ENCODE measurements around the gene FAM151A.

Gene FAM151A

GRCh38 chr1:54603241-54603640 is 20.1 kb downstream of the FAM151A start:
- DNase-seq, result no peak

DNA sequence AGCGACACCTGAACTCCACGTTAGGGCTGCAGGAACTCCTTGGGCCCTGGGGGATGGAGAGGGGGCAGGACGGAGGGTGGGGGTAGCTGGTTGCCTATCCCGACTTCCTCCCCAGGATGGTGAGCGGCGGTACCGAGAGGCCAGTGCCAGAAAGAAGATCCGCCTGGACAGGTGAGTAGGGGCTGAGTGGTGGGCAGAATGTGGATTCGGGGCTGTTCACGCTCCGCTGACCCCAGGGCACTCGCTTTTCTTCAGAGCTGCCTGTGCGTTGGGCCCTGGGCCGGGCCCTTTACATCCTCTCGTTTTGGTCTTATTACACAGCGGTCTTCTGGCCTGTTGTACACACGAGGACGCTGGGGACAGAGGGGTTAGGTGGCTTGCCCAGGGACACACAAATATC is 20.8 kb downstream of the FAM151A start:
- DNase-seq, result no peak

DNA sequence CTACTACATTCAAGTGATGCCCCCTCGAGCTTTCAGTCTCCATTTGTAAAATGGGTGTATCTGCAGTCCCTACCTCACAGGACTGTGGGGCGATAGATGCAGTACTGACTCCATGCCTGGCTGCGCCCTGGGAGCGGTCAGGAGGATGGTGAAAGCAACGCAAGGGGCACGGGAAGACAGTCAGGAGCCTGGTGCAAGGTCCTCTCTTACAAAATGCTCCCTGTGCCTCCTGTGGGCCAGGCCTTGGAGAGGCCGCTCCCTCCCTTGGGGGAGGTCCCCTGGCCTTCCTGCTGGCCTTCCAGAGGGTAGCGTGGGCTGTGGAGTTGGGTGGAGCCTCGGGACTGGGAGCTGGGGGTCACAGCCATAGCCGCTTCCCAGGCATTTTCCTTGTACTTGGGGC is 21.6 kb downstream of the FAM151A start:
- DNase-seq, result no peak

- DNase-seq, result no peak
Measured at GRCh38 chr1:54600947-54601721, 22.2 kb downstream of the FAM151A start.

DNA sequence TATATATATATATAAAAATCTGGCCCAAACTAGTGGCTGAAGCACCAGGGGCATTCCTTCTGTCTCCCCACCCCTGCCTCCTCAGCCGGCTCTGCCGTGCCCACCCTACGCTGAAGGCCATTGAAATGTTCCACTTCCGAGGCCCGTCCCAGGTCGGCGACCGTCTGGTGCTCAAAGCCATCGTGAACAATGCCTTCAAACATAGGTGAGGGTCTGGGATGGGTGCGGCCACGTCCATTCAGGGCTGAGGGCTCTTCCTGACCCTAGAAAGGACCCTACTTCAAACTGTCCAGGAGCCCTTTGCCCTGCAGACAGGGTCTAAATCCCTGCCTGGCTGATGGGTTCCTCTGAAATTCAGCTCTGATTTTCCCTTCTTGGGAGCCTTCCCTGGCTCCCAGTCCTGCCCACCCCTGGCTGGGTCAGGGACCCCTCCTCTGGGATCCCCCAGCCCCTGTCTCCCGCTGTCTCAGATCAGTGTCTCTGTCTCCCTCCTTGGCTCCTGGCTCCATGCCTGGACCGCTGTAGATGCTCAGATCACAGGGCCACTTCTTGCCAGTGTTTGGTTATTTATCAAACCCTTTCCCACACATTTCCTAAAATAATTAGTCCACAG is 24.0 kb downstream of the FAM151A start:
- DNase-seq, result no peak

- no peak for DNase-seq
Measured at GRCh38 chr1:54597455-54598030, 25.8 kb downstream of the FAM151A start.

- no peak for DNase-seq
Measured at GRCh38 chr1:54596756-54597155, 26.6 kb downstream of the FAM151A start.

DNA sequence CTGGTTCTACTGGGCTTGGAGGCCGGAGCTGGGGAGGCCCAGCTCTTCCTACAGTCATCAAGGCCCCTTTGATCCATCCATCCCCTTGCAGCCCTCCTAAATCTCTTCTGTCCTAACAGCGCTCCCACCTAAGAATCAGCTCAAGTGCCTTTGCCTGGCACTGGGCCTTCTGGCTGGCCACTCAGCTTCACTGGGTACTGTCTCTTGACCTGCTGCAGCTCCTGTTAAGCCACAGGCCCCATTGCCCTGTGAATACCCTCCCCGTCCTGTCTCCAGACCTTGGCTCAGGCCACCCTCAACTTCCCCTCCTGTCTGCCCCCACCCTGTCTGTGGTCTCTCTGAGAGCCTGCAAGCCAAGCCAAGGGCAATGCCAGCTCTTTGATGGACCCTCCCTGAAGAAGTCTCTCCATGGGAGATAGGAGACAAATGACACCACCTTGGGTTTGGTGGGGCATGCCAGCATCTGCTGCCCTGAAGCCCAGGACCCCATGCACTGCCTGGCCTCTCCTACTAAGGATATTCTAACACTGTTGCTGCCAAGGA is 27.3 kb downstream of the FAM151A start:
- no peak for DNase-seq

- DNase-seq, result no peak
Measured at GRCh38 chr1:54594463-54594862, 28.9 kb downstream of the FAM151A start.

DNA sequence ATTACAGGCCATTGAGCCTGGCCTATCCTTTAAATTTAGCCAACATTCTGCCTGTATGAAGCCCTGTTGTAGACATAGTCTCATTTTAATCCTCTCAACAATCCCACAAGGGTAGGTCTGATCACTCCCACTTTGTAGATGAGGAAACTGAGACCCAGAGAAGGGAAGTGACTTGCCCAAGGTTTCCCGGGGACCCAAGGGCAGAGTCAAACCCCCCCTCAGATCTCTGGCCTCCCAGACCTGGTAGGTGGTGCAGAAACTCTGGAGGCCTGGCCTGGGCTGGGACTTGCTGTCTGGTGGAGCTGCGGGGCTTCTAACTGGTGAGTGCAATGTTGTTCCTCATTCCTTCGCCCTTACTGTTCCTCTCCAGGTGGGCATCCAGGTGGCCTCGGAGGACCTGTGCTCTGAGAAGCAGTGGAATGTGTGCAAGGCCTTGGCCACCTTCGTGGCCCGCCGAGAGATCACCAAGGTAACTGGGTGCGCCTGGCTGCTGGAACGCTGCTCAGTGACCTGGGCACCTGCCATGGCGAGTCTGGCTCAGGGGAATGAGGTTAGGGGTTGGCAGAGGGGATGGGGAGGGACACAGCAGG is 29.7 kb downstream of the FAM151A start:
- no peak for DNase-seq

DNA sequence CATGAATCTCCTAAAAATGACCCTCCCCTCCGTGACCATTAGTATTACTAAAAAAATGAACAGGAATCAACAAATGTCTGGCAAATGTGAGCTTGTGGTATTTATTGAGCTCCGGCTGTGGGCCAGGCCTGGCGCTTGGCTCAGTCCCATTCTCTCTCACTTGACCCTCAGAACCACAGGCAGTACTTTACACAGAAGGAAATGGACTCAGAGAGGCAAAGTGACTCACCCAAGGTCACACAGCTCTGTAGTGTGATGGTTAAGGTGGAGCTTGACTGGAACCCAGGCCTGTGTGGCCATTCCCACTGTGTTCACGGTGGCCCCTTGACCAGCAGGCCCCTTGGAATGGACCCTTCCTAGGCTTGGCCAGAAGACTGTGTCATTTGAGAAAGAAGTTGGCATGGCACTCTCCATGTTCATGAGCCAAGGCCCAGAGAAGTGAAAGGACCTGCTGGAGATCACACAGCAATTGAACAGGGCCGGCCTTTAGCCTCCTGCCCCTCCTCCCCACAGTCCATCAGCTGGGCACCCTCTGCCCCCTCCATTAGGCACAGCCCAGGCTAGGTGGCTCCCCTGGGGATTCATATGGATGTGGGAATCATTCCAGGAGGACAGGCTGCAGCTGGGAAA is 32.1 kb downstream of the FAM151A start:
- no peak for DNase-seq

DNA sequence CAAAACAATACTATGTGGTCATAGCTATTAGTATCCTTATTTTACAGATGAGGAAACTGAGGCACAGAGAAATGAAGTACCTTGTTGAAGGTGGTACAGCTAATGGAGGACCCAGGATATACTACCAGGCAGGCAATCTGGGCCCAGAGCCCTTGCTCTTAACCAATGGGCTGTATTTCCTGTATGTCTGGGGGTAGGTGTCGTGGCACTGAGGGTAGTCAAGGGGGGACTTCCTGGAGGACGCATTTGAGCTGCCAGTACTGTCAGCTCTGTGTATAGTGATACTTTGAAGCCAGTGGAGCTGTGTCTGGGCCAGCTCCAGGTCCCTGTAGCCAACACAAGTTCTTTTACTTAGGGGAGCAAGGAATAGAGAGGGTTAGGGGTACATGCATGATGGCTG is 34.9 kb downstream of the FAM151A start:
- no peak for DNase-seq

DNA sequence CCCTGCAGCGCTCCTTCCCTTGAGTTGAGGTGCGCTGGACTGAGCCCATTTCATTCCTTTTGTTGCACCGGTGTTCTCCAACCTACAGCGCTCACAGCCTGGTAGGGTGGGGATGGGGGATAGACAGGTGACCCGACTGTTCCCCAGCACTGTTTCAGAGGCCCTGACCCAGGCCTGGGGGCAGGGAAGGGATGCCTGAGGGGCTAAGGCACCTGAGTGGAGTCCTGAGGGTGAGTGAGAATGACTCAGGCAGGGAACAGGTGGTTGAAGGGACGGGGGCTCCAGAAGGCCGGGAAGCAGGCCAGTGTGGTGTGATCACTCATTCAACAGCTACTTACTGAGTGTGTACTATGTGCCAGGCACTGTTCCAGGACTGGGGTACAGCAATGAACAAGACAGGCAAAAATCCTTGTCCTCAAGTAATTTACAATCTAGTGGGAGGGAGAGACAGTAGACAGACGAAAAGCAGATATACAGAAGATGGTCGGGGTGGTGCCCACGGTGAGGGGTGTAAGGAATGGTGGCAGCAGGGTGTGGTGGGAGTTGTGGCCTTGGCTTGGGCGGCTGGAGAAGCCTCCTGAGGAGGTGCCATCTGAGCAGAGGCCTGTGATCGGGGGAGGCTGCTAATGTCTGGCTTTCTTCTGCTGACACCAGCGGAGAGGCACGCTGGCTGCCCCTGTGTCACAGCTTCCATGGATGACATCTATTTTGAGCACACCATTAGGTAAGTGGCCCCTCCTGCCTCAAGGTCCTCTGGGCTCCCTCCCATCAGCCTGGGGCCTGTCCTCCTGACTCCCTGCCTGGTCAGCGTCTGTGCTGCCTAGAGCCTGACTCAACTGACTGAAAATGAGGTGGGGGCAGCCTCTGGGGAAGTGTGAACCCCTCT is 37.9 kb downstream of the FAM151A start:
- DNase-seq, result no peak

DNA sequence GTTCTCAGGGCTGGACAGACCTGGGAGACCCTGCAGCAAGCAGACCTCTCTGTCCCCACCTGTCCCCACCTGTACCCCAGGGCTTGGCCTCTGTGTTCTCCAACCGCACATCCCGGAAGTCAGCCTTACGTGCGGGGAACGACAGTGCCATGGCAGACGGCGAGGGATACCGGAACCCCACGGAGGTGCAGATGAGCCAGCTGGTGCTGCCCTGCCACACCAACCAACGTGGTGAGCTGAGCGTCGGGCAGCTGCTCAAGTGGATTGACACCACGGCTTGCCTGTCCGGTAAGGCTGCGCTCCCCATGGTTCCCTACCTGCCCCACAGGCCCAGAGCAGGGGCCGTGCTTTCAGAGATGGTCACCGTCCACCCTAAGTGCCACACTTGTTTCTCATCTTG is 38.8 kb downstream of the FAM151A start:
- DNase-seq, result no peak

DNA sequence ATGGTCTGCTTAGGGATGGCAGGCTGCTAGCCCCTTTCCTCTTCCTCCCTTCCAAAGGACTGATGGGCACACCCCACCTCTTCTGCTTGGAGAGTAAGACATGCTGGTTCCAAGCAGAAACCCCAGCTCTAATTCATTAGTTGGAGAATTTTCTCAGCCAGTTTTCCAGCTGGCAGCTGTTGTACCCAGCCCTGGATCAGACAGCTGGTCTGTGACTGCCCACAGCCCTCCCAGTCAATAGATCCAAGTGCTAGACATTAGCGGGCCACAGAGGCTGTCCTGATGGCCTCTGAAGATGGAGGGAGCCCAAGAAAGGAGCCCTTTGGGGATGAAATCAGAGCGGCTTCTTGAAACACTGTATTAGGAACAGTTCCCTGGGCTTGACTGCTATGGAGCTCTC is 39.5 kb downstream of the FAM151A start:
- no peak for DNase-seq

- DNase-seq, result no peak
Measured at GRCh38 chr1:54583307-54583686, 40.0 kb downstream of the FAM151A start.

DNA sequence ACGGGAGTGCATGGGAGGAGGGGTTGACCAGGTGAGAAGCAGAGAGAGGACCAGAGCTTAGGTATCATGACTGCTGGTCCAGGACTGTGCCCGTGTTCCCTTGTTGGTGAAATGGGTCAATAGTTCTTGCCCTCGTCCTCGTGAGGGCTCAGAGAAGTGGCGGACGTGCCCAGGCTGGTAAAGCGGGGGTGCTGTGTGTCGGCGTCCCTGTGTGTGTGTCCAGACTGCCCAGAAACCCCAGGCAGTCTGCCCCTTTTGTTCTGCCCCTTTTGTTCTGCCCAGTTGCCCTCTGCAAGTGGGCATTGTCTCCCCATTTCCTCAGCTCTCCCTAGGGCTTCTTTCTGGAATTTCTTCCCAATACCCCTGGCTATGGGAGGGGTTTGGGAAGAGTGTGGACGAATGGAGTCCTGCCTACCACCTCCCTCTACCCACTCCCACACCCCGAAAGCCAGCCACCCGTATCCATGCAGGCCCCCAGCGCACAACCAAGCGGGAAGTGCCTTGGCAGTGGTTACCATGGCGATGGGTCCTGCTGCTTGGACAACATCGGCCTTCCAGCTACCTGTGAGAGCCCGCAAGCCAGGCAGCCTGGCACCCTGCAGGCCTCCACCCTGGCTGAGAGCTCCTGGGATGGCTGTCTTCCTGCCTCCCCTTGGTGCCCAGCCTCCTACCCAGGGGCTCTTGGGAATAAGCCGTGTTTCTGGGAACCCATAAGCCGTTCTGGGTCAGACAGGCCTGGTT is 40.6 kb downstream of the FAM151A start:
- DNase-seq, result no peak

- no peak for DNase-seq
Measured at GRCh38 chr1:54581621-54582035, 41.7 kb downstream of the FAM151A start.

DNA sequence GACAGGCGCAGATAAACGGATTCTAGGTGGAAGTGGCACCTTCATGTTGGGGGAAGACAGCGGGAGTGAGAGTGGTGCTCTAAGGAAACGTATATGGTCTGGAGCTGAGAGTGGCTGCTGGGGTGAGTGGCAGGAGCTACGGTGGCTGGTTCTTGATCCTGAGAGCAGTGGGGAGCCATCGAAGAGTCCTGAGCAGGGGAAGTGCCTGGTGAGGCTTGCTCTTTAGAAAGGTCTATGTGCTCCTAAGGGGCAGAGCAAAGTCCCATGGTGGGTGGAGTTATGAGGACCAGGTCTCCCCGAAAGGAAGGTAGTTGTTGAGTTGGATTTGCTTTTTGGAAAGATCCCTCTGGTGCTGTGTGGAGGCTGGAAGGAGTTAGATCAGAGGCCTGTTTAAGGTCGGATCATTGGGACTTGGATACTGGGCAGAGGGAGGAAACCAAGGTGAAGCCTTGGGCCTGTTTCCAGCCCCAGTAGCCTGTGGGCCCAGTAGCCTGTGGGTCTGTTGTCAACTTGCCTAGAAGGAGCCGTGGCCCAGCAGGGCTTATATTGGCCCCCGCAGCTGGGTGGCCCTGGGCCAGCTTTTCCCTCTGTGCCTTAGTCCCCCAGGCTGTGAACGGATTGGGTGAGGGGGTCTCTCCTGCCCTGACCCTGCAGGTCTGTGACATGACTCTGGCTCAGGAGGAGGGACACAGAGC is 42.3 kb downstream of the FAM151A start:
- DNase-seq, result no peak

GRCh38 chr1:54579337-54579781 is 44.0 kb downstream of the FAM151A start:
- no peak for DNase-seq

DNA sequence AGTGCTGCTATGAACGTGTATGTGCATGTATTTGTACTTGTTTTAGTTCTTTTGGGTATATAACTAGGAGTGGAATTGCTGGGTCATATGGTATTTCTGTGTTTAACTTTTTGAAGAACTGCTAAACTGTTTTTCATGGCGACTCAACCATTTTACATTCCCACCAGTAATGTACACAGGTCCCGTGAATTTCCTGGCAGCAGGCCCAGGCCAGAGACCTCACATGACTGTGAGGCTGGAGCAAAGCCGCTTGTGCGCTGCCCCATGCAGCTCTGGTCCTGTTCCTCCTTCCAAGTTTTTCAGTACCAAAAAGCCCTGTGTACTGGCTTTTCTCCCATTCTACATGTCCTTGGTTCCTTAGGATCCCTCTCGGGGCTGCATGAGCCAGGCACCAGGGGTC is 45.7 kb downstream of the FAM151A start:
- no peak for DNase-seq
